HG03378 (cell line): ENCODE results near the gene MYNN.
A peak's percentile ranks its signal among the peaks of the same experiment; 100 is the strongest.
"Not testable (repeated sequence)": the region's sequence is repeated elsewhere in the genome, so short reads cannot be mapped to it uniquely, and the experiment has no call there.

ENCODE experiments used
- ATAC-seq: cut with Tn5 transposase; IDR thresholded peaks from one replicate; pipeline ENCODE4 v1.9.1; 2021; ENCODE audit warnings: mild to moderate bottlenecking, moderate library complexity; ENCODE audit not compliant: unreplicated experiment

Gene MYNN

GRCh38 chr3:169772897-169773816, at the start of gene MYNN:
Gene MYNN (plus strand): TSS chr3:169773396. CDS start chr3:169774296, 900 bp downstream.
- ATAC-seq, result peak; percentile 84

DNA sequence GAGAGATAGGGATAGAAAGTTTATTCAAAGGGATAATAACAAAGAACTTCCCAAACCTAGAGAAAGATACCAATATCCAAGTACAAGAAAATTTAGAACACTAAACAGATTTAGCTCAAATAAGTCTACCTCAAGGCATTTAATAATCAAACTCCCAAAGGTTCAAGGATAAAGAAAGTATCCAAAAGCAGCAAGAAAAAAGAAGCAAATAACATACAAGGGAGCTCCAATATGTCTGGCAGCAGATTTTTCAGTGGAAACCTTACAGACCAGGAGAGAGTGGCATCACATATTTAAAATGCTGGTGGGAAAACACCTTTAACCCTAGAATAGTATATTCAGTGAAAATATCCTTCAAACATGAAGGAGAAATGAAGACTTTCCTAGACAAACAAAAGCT, 41.3 kb upstream of the MYNN start:
- ATAC-seq, result not testable (repeated sequence)

DNA sequence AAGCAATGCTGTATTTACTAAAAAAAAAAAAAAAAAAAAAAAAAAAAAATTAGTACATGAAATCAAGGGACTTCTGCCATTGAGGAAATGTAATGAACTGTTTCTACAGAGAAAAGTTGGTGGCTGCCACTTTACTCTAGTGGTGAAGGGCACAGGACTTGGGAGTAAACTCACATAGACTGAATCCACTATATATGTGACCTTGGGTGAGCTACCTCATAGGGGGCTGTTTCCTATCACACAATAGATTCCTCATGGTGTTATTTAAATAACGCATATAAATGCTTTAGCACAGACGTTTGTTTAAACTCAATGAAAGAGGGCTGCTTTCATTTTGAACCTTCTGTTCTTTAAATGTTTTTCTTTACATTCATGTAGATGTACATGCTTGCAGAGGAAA, 34.1 kb upstream of the MYNN start:
- no peak for ATAC-seq

DNA sequence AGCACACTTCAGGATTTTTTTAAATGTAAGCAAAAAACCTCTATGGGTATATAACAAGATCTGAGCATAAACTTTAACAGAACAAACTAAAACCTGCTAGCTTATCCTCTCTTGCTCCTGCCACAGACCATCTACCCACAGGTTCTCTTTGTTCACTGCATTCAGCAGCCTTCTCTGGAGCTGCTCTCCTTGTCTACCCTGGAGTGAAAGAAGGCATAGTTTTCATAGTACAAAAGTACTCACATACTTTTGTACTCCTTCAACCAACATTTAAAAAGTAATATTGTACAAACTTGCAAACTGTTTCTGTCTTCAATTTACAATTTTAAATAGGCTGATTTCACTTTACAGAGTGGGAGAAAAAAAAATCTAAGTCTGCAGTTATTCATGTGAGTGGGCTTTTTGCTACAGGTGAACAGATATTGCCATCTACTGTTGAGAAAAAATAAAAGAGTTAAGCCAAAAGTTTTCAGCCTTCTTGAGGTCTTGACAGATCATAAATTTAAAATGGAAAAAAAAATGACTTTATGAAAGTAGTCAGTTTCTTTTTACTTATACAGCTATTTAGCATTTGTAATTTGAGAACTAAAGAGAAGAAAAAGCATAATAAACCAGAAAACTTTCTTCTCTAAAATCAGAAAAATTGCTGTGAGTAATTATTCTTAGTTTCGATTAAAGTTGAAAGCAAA, 28.7 kb upstream of the MYNN start:
- ATAC-seq, result no peak

- ATAC-seq, result no peak
Measured at GRCh38 chr3:169746924-169747323, 26.3 kb upstream of the MYNN start.

DNA sequence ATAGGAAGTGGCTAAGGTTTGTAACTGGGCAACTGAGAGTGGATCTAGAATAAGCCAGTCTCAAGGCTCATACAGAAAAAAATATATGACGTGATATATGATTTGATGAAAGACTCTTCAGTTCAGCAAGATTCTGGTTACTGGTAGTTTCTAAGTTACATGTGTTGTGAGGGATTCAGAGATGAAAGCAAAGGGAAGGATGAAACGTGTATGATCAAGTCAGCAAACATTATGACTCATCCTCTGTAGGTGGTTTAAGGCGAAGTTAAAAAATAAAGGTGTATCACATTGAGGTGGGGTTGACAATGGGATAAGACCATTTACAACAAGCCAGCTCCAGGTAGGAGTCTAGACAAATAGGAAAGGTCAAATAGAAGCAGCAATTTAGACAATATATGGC, 24.5 kb upstream of the MYNN start:
- no peak for ATAC-seq

DNA sequence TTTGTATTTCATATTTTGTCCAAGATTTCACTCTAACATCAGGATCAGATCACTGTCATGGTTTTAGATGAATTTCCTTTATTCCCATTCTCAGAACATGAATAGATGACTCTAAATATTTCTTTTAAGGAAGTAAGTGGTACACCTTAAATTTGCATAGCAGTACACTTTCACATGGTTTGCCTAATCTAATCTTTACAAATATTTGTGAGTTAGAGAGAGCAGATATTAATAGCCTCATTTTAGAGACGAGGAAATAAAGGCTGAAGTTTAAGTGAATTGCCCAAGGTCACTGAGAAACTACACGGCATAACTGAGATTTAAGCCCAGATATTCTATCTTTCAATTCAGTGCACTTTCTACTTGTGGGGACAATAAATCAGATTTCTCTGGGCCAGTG, 22.5 kb upstream of the MYNN start:
- ATAC-seq, result peak; percentile 44

DNA sequence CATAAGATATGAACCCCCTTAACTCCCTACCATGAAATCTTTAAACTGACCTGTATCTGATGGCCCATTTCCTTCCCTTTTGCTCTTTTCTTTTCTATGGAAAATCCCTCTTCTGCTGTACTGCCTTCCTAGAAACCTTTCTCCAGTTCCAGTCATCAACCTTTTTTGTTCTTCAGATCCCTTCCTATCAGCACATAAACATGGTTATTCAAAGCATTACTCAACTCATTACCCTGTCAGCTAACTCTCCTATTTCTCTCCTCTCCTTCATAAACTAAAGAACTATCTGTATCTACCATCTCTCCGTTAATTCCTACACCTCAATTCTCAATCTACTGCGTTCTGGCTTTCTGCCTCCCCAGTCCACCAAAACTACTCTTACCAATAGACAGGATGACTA, 21.3 kb upstream of the MYNN start:
- ATAC-seq, result no peak

DNA sequence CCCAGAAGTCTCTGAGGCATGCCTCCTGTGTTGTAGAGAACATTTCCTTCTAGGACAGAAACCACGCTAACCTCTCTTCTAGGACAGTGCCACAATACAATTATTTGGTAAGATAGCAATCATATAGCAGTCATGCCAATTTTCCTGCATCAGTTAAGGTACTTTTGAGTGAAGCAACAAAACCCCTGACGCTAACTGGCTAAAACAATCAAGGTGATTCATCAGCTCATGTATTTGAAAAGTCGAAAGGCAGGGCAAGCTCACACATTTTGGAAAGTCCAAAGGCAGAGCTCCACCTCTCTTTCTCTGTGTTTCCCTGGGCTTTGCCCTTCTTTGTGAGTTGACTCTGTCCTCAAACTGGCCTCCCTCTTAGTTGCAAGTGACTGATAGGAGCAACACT, 18.5 kb upstream of the MYNN start:
- ATAC-seq, result no peak

- no peak for ATAC-seq
Measured at GRCh38 chr3:169755488-169755887, 17.7 kb upstream of the MYNN start.

DNA sequence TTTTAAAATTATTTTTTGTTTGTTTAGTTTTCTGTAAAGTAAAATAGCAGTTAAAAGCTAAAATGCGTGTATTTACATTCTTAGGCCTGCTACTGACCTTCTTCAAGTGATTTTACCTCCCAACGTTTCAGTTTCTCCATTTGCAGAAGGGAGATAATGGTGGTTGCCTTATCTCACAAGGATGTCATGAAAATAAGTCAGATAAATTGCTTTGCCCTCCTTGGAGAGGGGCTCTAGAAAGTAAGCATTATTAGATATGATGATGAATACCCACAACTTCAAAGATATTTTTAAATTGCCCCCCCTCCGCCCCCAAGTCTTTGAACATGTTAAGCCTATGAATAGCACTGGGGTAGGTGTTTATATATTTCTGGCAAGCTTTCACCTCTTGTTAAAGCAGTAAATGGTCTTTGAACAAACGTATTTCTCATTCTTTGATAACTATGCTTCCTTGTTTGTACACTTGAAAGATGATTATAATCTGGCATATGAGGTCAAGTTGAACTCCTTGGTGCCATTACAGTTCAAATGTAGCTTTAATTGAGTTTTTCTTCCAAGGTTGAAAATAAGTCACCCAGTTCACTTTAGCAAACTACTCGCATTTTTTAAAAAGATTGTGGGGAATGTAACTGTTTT, 14.7 kb upstream of the MYNN start:
- ATAC-seq, result no peak

- ATAC-seq, result peak; percentile 79
Measured at GRCh38 chr3:169759256-169759655, 13.9 kb upstream of the MYNN start.

DNA sequence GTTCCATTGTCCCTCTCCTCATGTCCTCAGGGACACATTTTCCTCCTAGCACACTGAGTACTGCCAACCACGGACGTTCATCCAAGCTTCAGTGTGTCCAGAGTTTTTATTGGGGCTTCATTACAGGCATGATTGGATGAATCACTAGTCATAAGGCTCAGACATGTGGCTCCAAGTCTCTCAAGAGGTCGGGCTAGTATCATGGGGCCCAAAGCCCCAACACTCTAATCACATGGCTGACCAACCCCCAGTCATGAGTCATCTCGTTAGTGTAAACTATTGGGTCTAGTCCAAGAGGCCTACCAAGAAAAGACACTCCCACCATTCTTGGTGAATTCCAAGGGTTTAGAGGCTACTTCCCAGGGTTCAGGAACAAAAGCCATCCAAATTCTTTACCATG, 12.7 kb upstream of the MYNN start:
- ATAC-seq, result no peak

DNA sequence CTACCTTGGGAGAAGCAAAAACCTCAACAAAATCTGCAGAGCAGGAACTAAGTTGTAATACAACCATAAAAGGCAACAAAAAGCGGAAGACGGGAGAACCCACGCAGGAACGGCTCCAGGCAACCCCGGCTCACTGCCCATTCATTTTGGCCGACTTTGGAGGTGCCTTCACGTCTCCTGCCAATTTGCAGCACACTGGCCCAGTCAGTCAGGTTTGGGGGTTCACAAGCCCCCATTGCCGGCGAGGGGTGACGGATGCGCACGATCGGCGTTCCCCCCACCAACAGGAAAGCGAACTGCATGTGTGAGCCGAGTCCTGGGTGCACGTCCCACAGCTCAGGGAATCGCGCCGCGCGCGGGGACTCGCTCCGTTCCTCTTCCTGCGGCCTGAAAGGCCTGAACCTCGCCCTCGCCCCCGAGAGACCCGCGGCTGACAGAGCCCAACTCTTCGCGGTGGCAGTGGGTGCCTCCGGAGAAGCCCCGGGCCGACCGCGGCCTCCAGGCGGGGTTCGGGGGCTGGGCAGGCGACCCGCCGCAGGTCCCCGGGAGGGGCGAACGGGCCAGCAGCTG, 8.8 kb upstream of the MYNN start:
- ATAC-seq, result peak; percentile 37

GRCh38 chr3:169764882-169765612, 8.1 kb upstream of the MYNN start, which contains the start of gene TERC:
Gene TERC (minus strand): TSS chr3:169765060.
- peak; percentile 54 for ATAC-seq

- ATAC-seq, result peak; percentile 21
Measured at GRCh38 chr3:169769287-169770181, 3.7 kb upstream of the MYNN start, which contains the start of gene ACTRT3. Gene ACTRT3 (minus strand): TSS chr3:169769561. CDS start chr3:169769520, 41 bp downstream.

DNA sequence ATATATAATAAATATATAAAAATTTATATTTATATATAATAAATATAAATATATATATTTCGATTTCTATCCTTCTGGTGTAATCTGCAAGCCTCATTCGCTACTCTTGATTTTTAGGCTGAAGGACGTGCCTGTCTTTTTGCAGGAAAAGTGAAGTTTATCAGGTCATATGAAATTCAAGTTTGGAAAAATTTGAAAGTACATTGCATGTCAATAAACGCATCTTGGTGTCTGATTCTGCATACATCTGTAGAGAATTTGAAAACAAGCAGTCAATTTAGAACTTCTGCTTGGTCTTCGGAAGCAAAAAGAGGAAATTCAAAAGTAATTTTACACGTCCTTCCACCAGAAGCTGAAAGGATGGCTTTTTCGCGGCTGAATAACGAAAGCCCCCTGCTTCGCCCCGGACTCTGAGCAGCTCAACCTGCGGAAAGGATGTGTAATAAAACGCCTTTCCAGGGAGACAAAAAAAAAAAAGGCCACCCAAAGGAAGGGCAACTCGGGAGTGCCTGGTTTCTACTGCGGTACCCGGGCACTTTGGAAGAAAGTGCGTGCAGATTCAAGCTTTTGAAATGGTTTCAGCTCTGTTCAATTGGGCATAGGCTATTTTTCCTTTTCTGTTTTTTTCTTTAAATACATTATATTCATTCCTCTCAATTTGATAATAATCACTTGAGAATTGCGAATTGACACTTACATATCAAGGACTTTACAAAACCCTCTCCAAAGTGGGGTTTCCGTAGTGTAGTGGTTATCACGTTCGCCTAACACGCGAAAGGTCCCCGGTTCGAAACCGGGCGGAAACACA, 1.5 kb upstream of the MYNN start:
- ATAC-seq, result peak; percentile 24

GRCh38 chr3:169772305-169772896, 795 bp upstream of the MYNN start:
- peak; percentile 15 for ATAC-seq
